Measurements from ENCODE around the gene BUB3.

DNA sequence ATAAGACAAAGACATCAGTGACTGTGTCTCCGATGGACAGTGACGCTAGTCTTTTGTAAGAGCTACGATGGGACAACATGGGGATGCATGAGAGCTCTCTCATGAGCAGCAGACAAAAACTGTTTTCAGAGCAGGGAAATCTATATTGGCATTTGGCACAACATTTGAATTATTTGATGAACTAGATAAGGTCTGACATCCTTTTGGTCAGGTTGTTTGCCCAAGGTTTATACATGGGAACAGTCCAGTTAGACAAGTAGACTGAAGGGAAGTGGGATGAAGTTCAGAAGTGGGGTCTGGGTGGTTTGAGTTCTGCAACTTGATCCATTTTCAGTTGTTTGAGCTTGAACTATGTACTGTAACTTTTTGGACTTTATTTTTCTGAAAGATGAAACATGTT lies 50.8 kb downstream of the BUB3 start:
- TF ChIP-seq CTCF (conservative IDR thresholded peaks at IDR 0.05 in 1 of 2, IDR thresholded peaks at IDR 0.05 in 1 of 2; ENCODE audit: extremely low read depth in 1 of 2, insufficient read depth in 1 of 2, low read depth in 1 of 2, low read length in 2 of 2) (no peak), EZH2 (IDR thresholded peaks at IDR 0.05; ENCODE audit: borderline replicate concordance, low read length) (no peak)

Data from mammary epithelial cell (primary cell).